Measurements from ENCODE around the gene MSH2.
"Not testable (repeated sequence)": the region's sequence is repeated elsewhere in the genome, so short reads cannot be mapped to it uniquely, and the experiment has no call there.

- TF ChIP-seq ARNTL (CRISPR knock-in tag; IDR thresholded peaks at IDR 0.05; ENCODE audit: borderline replicate concordance, low read depth); ZFP3 (CRISPR knock-in tag; IDR thresholded peaks at IDR 0.05); OSR1 (CRISPR knock-in tag; IDR thresholded peaks at IDR 0.05); ZC3H10 (CRISPR knock-in tag; IDR thresholded peaks at IDR 0.05): not testable (repeated sequence)
- TF ChIP-seq, protein P1, sequence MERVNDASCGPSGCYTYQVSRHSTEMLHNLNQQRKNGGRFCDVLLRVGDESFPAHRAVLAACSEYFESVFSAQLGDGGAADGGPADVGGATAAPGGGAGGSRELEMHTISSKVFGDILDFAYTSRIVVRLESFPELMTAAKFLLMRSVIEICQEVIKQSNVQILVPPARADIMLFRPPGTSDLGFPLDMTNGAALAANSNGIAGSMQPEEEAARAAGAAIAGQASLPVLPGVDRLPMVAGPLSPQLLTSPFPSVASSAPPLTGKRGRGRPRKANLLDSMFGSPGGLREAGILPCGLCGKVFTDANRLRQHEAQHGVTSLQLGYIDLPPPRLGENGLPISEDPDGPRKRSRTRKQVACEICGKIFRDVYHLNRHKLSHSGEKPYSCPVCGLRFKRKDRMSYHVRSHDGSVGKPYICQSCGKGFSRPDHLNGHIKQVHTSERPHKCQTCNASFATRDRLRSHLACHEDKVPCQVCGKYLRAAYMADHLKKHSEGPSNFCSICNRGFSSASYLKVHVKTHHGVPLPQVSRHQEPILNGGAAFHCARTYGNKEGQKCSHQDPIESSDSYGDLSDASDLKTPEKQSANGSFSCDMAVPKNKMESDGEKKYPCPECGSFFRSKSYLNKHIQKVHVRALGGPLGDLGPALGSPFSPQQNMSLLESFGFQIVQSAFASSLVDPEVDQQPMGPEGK (CRISPR knock-in tag; IDR thresholded peaks at IDR 0.05; ENCODE audit: borderline replicate concordance), result not testable (repeated sequence)
These were observed 3.8 kb downstream of the MSH2 start for GRCh38 chr2:47406649-47407330.

All from SK-N-SH treated with all-trans-retinoic acid at 6 μM for 48 hours (cell line).